H9 (cell line): ENCODE data around the gene ELF5. TPM values are rescaled to one million over a fixed set of nuclear protein-coding genes. Genes with fewer than 3 reads are reported as not detected.

Source experiments
- DNase-seq: peaks from one replicate; pipeline ENCODE4 v3.0.0-alpha.2; 2017
- H2AFZ ChIP-seq: one replicate; pipeline ENCODE4 v1.6.1; 2013; ENCODE audit warnings: mild to moderate bottlenecking, low read length, control low read depth, moderate library complexity
- H2AK5ac ChIP-seq: 2 replicates; pipeline ENCODE4 v1.6.1; 2013; ENCODE audit warnings: low read length, control low read depth, mixed read lengths; ENCODE audit not compliant: insufficient read length
- H2BK120ac ChIP-seq: one replicate; pipeline ENCODE4 v1.6.1; 2013; ENCODE audit warnings: low read depth, mild to moderate bottlenecking, low read length, control low read depth, inconsistent platforms; ENCODE audit not compliant: poor library complexity, severe bottlenecking
- H2BK12ac ChIP-seq: 2 replicates; pipeline ENCODE4 v1.6.1; 2013; ENCODE audit warnings: low read length, control low read depth, mixed read lengths, low read depth; ENCODE audit not compliant: insufficient read length
- H2BK15ac ChIP-seq: 2 replicates; pipeline ENCODE4 v1.6.1; 2013; ENCODE audit warnings: low read depth, low read length, control low read depth
- H2BK20ac ChIP-seq: one replicate; pipeline ENCODE4 v1.6.1; 2013; ENCODE audit warnings: low read depth, mild to moderate bottlenecking, low read length, control low read depth, inconsistent platforms; ENCODE audit not compliant: poor library complexity, severe bottlenecking
- H2BK5ac ChIP-seq: 2 replicates; pipeline ENCODE4 v1.6.1; 2013; ENCODE audit warnings: low read length, control low read depth, mixed read lengths; ENCODE audit not compliant: insufficient read length
- H3K14ac ChIP-seq: 2 replicates; pipeline ENCODE4 v1.6.1; 2013; ENCODE audit warnings: low read length, control low read depth; ENCODE audit not compliant: insufficient read depth
- H3K18ac ChIP-seq: 2 replicates; pipeline ENCODE4 v1.6.1; 2013; ENCODE audit warnings: low read depth, mild to moderate bottlenecking, mixed read lengths, low read length, control low read depth; ENCODE audit not compliant: insufficient read length
- H3K23ac ChIP-seq: 2 replicates; pipeline ENCODE4 v1.6.1; 2013; ENCODE audit warnings: low read length, control low read depth, mixed read lengths, low read depth; ENCODE audit not compliant: insufficient read length
- H3K23me2 ChIP-seq: 2 replicates; pipeline ENCODE4 v1.6.1; 2013; ENCODE audit warnings: low read depth, mild to moderate bottlenecking, mixed read lengths, low read length, control low read depth; ENCODE audit not compliant: insufficient read length, poor library complexity, severe bottlenecking
- H3K27ac ChIP-seq: 2 replicates; pipeline ENCODE4 v1.5.1; 2013; ENCODE audit warnings: low read length, control low read depth, mixed read lengths, low read depth; ENCODE audit not compliant: insufficient read length
- H3K27me3 ChIP-seq: 2 replicates; pipeline ENCODE4 v1.6.1; 2013; ENCODE audit warnings: low read length, control low read depth, inconsistent platforms; ENCODE audit not compliant: insufficient read depth
- H3K4ac ChIP-seq: 2 replicates; pipeline ENCODE4 v1.6.1; 2013; ENCODE audit warnings: low read depth, mild to moderate bottlenecking, control low read depth, inconsistent platforms, low read length, moderate library complexity
- H3K4me1 ChIP-seq: 2 replicates; pipeline ENCODE4 v1.6.1; 2013; ENCODE audit warnings: low read length, control low read depth, inconsistent platforms; ENCODE audit not compliant: insufficient read depth
- H3K4me2 ChIP-seq: 2 replicates; pipeline ENCODE4 v1.6.1; 2013; ENCODE audit warnings: low read length, control low read depth, mixed read lengths; ENCODE audit not compliant: insufficient read length, insufficient read depth
- H3K56ac ChIP-seq: 2 replicates; pipeline ENCODE4 v1.6.1; 2013; ENCODE audit warnings: low read depth, mild to moderate bottlenecking, mixed read lengths, low read length, control low read depth; ENCODE audit not compliant: insufficient read length
- H3K79me1 ChIP-seq: 2 replicates; pipeline ENCODE4 v1.6.1; 2013; ENCODE audit warnings: low read depth, mild to moderate bottlenecking, moderate library complexity, low read length, control low read depth, inconsistent platforms; ENCODE audit not compliant: insufficient read depth, poor library complexity, severe bottlenecking
- H3K79me2 ChIP-seq: 2 replicates; pipeline ENCODE4 v1.6.1; 2013; ENCODE audit warnings: low read length, control low read depth, inconsistent platforms; ENCODE audit not compliant: insufficient read depth
- H3K9ac ChIP-seq: 2 replicates; pipeline ENCODE4 v1.6.1; 2013; ENCODE audit warnings: low read length, control low read depth, mixed read lengths; ENCODE audit not compliant: insufficient read length; ENCODE audit errors: extremely low read depth
- H3K9me3 ChIP-seq: one replicate; pipeline ENCODE4 v1.6.1; 2013; ENCODE audit warnings: low read depth, low read length, inconsistent platforms; ENCODE audit not compliant: control insufficient read depth
- H3T11ph ChIP-seq: one replicate; pipeline ENCODE4 v1.6.1; 2013; ENCODE audit warnings: mild to moderate bottlenecking, low read length, control low read depth, inconsistent platforms
- H4K20me1 ChIP-seq: one replicate; pipeline ENCODE4 v1.6.1; 2013; ENCODE audit not compliant: control insufficient read depth, insufficient read length, insufficient read depth
- H4K5ac ChIP-seq: 2 replicates; pipeline ENCODE4 v1.6.1; 2013; ENCODE audit warnings: low read depth, mild to moderate bottlenecking, mixed read lengths, low read length, control low read depth; ENCODE audit not compliant: insufficient read length
- H4K8ac ChIP-seq: replicated peaks from 2 replicates; pipeline ENCODE4 v1.6.1; 2013; ENCODE audit warnings: low read length, control low read depth, mixed read lengths, low read depth; ENCODE audit not compliant: insufficient read length
- H4K91ac ChIP-seq: 2 replicates; pipeline ENCODE4 v1.6.1; 2013; ENCODE audit warnings: low read depth, mild to moderate bottlenecking, moderate library complexity, mixed read lengths, low read length, control low read depth; ENCODE audit not compliant: insufficient read length
- H3K27ac Mint-ChIP-seq, 3 experiments: 2 replicates in 2 of 3; 3 replicates in 1 of 3; pipeline ENCODE4 v1.8.0; 2020 to 2021; ENCODE audit warnings: mixed read lengths in 3 of 3, mild to moderate bottlenecking in 1 of 3, moderate library complexity in 1 of 3
- H3K27me3 Mint-ChIP-seq: 2 replicates; pipeline ENCODE4 v1.8.0; 2021; ENCODE audit warnings: low read depth, mild to moderate bottlenecking, moderate library complexity, mixed read lengths
- H3K36me3 Mint-ChIP-seq, 3 experiments: 2 replicates in 2 of 3; 3 replicates in 1 of 3; pipeline ENCODE4 v1.8.0; 2020 to 2021; ENCODE audit warnings: low read depth in 3 of 3, mixed read lengths in 3 of 3; ENCODE audit not compliant: insufficient read depth in 1 of 3
- H3K4me1 Mint-ChIP-seq, 2 experiments: 2 replicates each; pipeline ENCODE4 v1.8.0; 2020; ENCODE audit warnings: mixed read lengths in 2 of 2
- H3K4me3 Mint-ChIP-seq, 2 experiments: 2 replicates in 1 of 2; 3 replicates in 1 of 2; pipeline ENCODE4 v1.8.0; 2020 to 2021; ENCODE audit warnings: mild to moderate bottlenecking in 2 of 2, mixed read lengths in 2 of 2, moderate library complexity in 1 of 2
- H3K9me3 Mint-ChIP-seq, 2 experiments: 2 replicates in 1 of 2; 3 replicates in 1 of 2; pipeline ENCODE4 v1.8.0; 2020; ENCODE audit warnings: mild to moderate bottlenecking in 2 of 2, mixed read lengths in 2 of 2, moderate library complexity in 1 of 2
- total RNA-seq: library from RNA; stranded (reverse); gene quantifications from 2 replicates; pipeline ENCODE4 v1.2.1, GENCODE V29; 2021
- TF ChIP-seq, protein P1 (sequence below): fragments of 200-600 bp; sonication (generic); conservative IDR thresholded peaks from 3 replicates; pipeline ENCODE4 v1.8.0; 2021; ENCODE audit warnings: antibody characterized with exemption, mild to moderate bottlenecking

The ELF5 gene
- total RNA-seq, 1 experiment from 2014 or later, result not detected

DNA sequence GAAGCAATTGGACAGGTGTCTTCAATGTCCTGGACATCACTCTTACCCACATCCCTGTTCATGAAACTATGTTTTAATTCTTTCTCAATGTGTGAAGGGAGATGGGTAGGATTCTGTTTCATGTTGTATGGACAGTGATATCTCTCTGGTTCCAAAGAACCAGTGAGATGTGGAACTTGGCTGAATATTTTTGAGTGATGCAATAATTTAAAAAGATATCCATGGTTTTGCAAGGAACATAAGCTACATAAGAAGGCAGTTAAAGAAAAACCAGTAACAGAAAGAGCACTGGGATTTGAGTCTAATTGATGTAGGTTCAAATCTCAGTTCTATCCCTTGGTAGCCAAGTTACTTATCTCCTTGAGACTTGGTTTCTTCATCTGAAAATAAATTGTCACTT lies 7.7 kb upstream of the ELF5 start:
- H3K27ac Mint-ChIP-seq, result no peak overlapping the region
- H3K4me1 ChIP-seq, result no peaks in the 10 kb centered on the region
- H2BK5ac ChIP-seq, result no peak overlapping the region
- no peak overlapping the region for H2AK5ac ChIP-seq
- no peak overlapping the region for H3K4me2 ChIP-seq
- H3K79me1 ChIP-seq, result no peaks in the 10 kb centered on the region
- no peak overlapping the region for H3K23ac ChIP-seq
- no peak for DNase-seq
- H2AFZ ChIP-seq, result no peak overlapping the region
- H3K9ac ChIP-seq, result no peak overlapping the region
- H3K27ac ChIP-seq, result no peak overlapping the region
- H3K9me3 Mint-ChIP-seq, result no peaks in the 10 kb centered on the region
- H2BK20ac ChIP-seq, result no peak overlapping the region
- no peak overlapping the region for H2BK12ac ChIP-seq
- H4K20me1 ChIP-seq, result no peaks in the 10 kb centered on the region
- H3K4ac ChIP-seq, result no peak overlapping the region
- H4K8ac ChIP-seq, result no peak overlapping the region
- TF ChIP-seq, protein P1, sequence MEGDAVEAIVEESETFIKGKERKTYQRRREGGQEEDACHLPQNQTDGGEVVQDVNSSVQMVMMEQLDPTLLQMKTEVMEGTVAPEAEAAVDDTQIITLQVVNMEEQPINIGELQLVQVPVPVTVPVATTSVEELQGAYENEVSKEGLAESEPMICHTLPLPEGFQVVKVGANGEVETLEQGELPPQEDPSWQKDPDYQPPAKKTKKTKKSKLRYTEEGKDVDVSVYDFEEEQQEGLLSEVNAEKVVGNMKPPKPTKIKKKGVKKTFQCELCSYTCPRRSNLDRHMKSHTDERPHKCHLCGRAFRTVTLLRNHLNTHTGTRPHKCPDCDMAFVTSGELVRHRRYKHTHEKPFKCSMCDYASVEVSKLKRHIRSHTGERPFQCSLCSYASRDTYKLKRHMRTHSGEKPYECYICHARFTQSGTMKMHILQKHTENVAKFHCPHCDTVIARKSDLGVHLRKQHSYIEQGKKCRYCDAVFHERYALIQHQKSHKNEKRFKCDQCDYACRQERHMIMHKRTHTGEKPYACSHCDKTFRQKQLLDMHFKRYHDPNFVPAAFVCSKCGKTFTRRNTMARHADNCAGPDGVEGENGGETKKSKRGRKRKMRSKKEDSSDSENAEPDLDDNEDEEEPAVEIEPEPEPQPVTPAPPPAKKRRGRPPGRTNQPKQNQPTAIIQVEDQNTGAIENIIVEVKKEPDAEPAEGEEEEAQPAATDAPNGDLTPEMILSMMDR, result no peak
- no peaks in the 10 kb centered on the region; the same call in 1 of the 2 replicates for H3K27me3 Mint-ChIP-seq
- no peak overlapping the region for H2BK15ac ChIP-seq
- no peaks in the 10 kb centered on the region for H3K23me2 ChIP-seq
- no peak overlapping the region for H3K14ac ChIP-seq
- no peaks in the 10 kb centered on the region for H3K4me1 Mint-ChIP-seq
- no peaks in the 10 kb centered on the region for H3K27me3 ChIP-seq
- no peak overlapping the region for H3K18ac ChIP-seq
- no peaks in the 10 kb centered on the region for H3K79me2 ChIP-seq
- H3K9me3 ChIP-seq, result no peaks in the 10 kb centered on the region
- no peak overlapping the region for H4K5ac ChIP-seq
- H3K56ac ChIP-seq, result no peak overlapping the region
- H3K36me3 Mint-ChIP-seq, result no peaks in the 10 kb centered on the region
- no peak overlapping the region for H3T11ph ChIP-seq
- no peak overlapping the region for H4K91ac ChIP-seq
- no peak overlapping the region for H2BK120ac ChIP-seq
- H3K4me3 Mint-ChIP-seq, result no peak overlapping the region
